HEK293T (cell line): ENCODE results near the gene EML6.

Experiments
- CTCF ChIA-PET: fragments of 350-600 bp; formaldehyde crosslinking; extraction: SDS; loops from one replicate; lab custom pipeline; 2021; ENCODE audit warnings: antibody characterized with exemption, inconsistent platforms; lab: Yijun Ruan, JAX
- POLR2A ChIA-PET: fragments of 350-600 bp; formaldehyde crosslinking; extraction: SDS; loops from one replicate; lab custom pipeline; 2020; ENCODE audit warnings: antibody characterized with exemption, inconsistent platforms; lab: Yijun Ruan, JAX
- DNase-seq: peaks from one replicate; pipeline ENCODE4 v3.0.0; 2012; ENCODE audit warnings: mixed read lengths; ENCODE audit errors: extremely low spot score
- ARNT ChIP-seq: fragments of 450-650 bp; IDR thresholded peaks from 2 replicates; pipeline ENCODE4 v1.6.1; 2017; ENCODE audit warnings: mild to moderate bottlenecking
- BHLHE40 ChIP-seq: fragments of 450-650 bp; IDR thresholded peaks from 2 replicates; pipeline ENCODE4 v1.6.1; 2016; ENCODE audit warnings: mild to moderate bottlenecking, moderate library complexity, borderline replicate concordance
- CTBP1 ChIP-seq: fragments of 450-650 bp; IDR thresholded peaks from 2 replicates; pipeline ENCODE4 v1.6.1; 2016; ENCODE audit warnings: borderline replicate concordance
- ELF4 ChIP-seq: fragments of 450-650 bp; IDR thresholded peaks from 2 replicates; pipeline ENCODE4 v1.6.1; 2017; ENCODE audit warnings: antibody characterized with exemption
- FOXA1 ChIP-seq: fragments of 450-650 bp; IDR thresholded peaks from 2 replicates; pipeline ENCODE4 v1.6.1; 2016; ENCODE audit warnings: mild to moderate bottlenecking
- FOXK2 ChIP-seq: fragments of 450-650 bp; IDR thresholded peaks from 2 replicates; pipeline ENCODE4 v1.6.1; 2016; ENCODE audit warnings: mild to moderate bottlenecking
- FOXM1 ChIP-seq: fragments of 450-650 bp; IDR thresholded peaks from 2 replicates; pipeline ENCODE4 v1.6.1; 2017; ENCODE audit warnings: mild to moderate bottlenecking, borderline replicate concordance
- HDGF ChIP-seq: fragments of 450-650 bp; IDR thresholded peaks from 2 replicates; pipeline ENCODE4 v1.6.1; 2017; ENCODE audit warnings: antibody characterized with exemption, borderline replicate concordance
- L3MBTL2 ChIP-seq: fragments of 450-650 bp; conservative IDR thresholded peaks from 2 replicates; pipeline ENCODE4 v1.6.1; 2016; ENCODE audit warnings: mild to moderate bottlenecking
- LEF1 ChIP-seq: fragments of 450-650 bp; IDR thresholded peaks from 2 replicates; pipeline ENCODE4 v1.6.1; 2017; ENCODE audit warnings: mild to moderate bottlenecking, borderline replicate concordance
- NFRKB ChIP-seq: fragments of 450-650 bp; IDR thresholded peaks from 2 replicates; pipeline ENCODE4 v1.6.1; 2016; ENCODE audit warnings: mild to moderate bottlenecking, moderate library complexity
- PKNOX1 ChIP-seq: fragments of 450-650 bp; IDR thresholded peaks from 2 replicates; pipeline ENCODE4 v1.6.1; 2016
- SP1 ChIP-seq: fragments of 450-650 bp; IDR thresholded peaks from 2 replicates; pipeline ENCODE4 v1.6.1; 2017
- SUZ12 ChIP-seq: fragments of 450-650 bp; IDR thresholded peaks from 2 replicates; pipeline ENCODE4 v1.6.1; 2016; ENCODE audit warnings: mild to moderate bottlenecking
- TARDBP ChIP-seq: fragments of 450-650 bp; IDR thresholded peaks from 2 replicates; pipeline ENCODE4 v1.6.1; 2016
- ZNF384 ChIP-seq: fragments of 450-650 bp; IDR thresholded peaks from 2 replicates; pipeline ENCODE4 v1.6.1; 2016

Gene EML6

GRCh38 chr2:54773838-54774237, 50.4 kb downstream of the EML6 start:
- ChIA-PET POLR2A (no interaction called here), CTCF (interaction anchor here (0.6 kb wide), 1 partner anchor 125 kb away, joined by 3 read pairs; no protein-coding TSS in a partner anchor)
- peak; percentile 19 for DNase-seq
- TF ChIP-seq CTBP1 (no peak), BHLHE40 (no peak), FOXM1 (no peak), ELF4 (no peak), TARDBP (no peak), SP1 (no peak), FOXK2 (no peak), NFRKB (no peak), ARNT (no peak)

GRCh38 chr2:54775710-54776109, 52.2 kb downstream of the EML6 start:
- TF ChIP-seq ELF4, result no peak
- no peak for TF ChIP-seq CTBP1
- TF ChIP-seq NFRKB, result no peak
- CTCF ChIA-PET, result no interaction called here
- no peak for DNase-seq
- POLR2A ChIA-PET, result no interaction called here

GRCh38 chr2:54776494-54776893, 53.0 kb downstream of the EML6 start:
- no peak for TF ChIP-seq BHLHE40
- no peak for TF ChIP-seq LEF1
- no peak for TF ChIP-seq SP1
- TF ChIP-seq FOXM1, result no peak
- no peak for TF ChIP-seq TARDBP
- TF ChIP-seq FOXA1, result no peak
- TF ChIP-seq SUZ12, result no peak
- TF ChIP-seq FOXK2, result no peak
- no peak for TF ChIP-seq ARNT
- no peak for TF ChIP-seq ELF4
- TF ChIP-seq L3MBTL2, result no peak
- TF ChIP-seq NFRKB, result no peak
- no peak for TF ChIP-seq HDGF
- no peak for TF ChIP-seq CTBP1
- no peak for TF ChIP-seq ZNF384
- CTCF ChIA-PET, result no interaction called here
- POLR2A ChIA-PET, result no interaction called here
- DNase-seq, result no peak

GRCh38 chr2:54783349-54783748, 59.9 kb downstream of the EML6 start:
- no peak for TF ChIP-seq ZNF384
- no peak for TF ChIP-seq CTBP1
- DNase-seq, result no peak
- CTCF ChIA-PET, result no interaction called here
- POLR2A ChIA-PET, result no interaction called here

GRCh38 chr2:54787270-54787669, 63.8 kb downstream of the EML6 start:
- ChIA-PET POLR2A (no interaction called here), CTCF (no interaction called here)
- TF ChIP-seq ARNT, result no peak
- no peak for TF ChIP-seq NFRKB
- no peak for TF ChIP-seq FOXK2
- DNase-seq, result no peak

- DNase-seq, result no peak
Measured at GRCh38 chr2:54787755-54788366, 64.4 kb downstream of the EML6 start.

GRCh38 chr2:54789878-54790277, 66.4 kb downstream of the EML6 start:
- ChIA-PET CTCF (no interaction called here), POLR2A (no interaction called here)
- TF ChIP-seq SP1 (no peak), L3MBTL2 (no peak), TARDBP (no peak), ARNT (no peak), BHLHE40 (no peak), ZNF384 (no peak), LEF1 (no peak), HDGF (no peak), ELF4 (no peak), FOXM1 (no peak), FOXA1 (no peak), CTBP1 (no peak), PKNOX1 (no peak), SUZ12 (no peak)
- no peak for DNase-seq

More at GRCh38 chr2:54787755-54788366, 64.4 kb downstream of the EML6 start:
- POLR2A ChIA-PET, result no interaction called here
- TF ChIP-seq HDGF, result no peak
- TF ChIP-seq PKNOX1, result no peak
- no peak for TF ChIP-seq CTBP1
- TF ChIP-seq ELF4, result no peak
- TF ChIP-seq L3MBTL2, result no peak
- no peak for TF ChIP-seq SP1
- no peak for TF ChIP-seq ARNT
- TF ChIP-seq ZNF384, result no peak
- no peak for TF ChIP-seq FOXA1
- TF ChIP-seq LEF1, result no peak
- TF ChIP-seq BHLHE40, result no peak
- TF ChIP-seq NFRKB, result no peak
- CTCF ChIA-PET, result interaction anchor here (0.7 kb wide), 1 partner anchor 282 kb away, joined by 3 read pairs; no protein-coding TSS in a partner anchor
